Cardiac muscle cell (in vitro differentiated cells and primary cell): ENCODE results near the gene DLG1. TPM values are rescaled to one million over a fixed set of nuclear protein-coding genes. Genes with fewer than 3 reads are reported as not detected.

Source experiments
- DNase-seq, 2 donors: peaks; one replicate each; pipeline versions ENCODE4 v3.0.0 to v3.0.0-alpha.2; 2010 to 2017; ENCODE audit warnings: low read depth in 1 of 2, low spot score in 1 of 2
- H3K27ac ChIP-seq: fragments of 200-600 bp; sonication (generic); 2 replicates; pipeline ENCODE4 v1.5.1; 2016
- H3K27me3 ChIP-seq: fragments of 200-600 bp; sonication (generic); 2 replicates; pipeline ENCODE4 v1.6.0; 2016; ENCODE audit warnings: control low read depth
- H3K36me3 ChIP-seq: fragments of 200-600 bp; sonication (generic); 2 replicates; pipeline ENCODE4 v1.5.1; 2016; ENCODE audit warnings: control low read depth
- H3K4me1 ChIP-seq: fragments of 200-600 bp; sonication (generic); 2 replicates; pipeline ENCODE4 v1.8.1; 2017; ENCODE audit warnings: low read depth, mild to moderate bottlenecking, mixed run types
- H3K4me3 ChIP-seq: fragments of 200-600 bp; sonication (generic); 2 replicates; pipeline ENCODE4 v1.5.1; 2016; ENCODE audit warnings: mild to moderate bottlenecking
- H3K9me3 ChIP-seq: fragments of 200-600 bp; sonication (generic); 2 replicates; pipeline ENCODE4 v1.5.1; 2017; ENCODE audit warnings: low read depth, mild to moderate bottlenecking, control low read depth
- polyA plus RNA-seq: library from polyadenylated mRNA; unstranded; fragments of >200 nt; fragmentation: Nextera tagmentation; extraction: Ambion mirVana; gene quantifications from 2 replicates; pipeline ENCODE4 v1.2.1, GENCODE V29; 2016
- total RNA-seq: library from RNA; depleted of rRNA; stranded (reverse); fragments of >200 nt; gene quantifications from 2 replicates; pipeline ENCODE4 v1.2.3, GENCODE V29; 2016
- TF ChIP-seq, protein P1 (sequence below): IDR thresholded peaks from 2 replicates; pipeline ENCODE4 v1.5.1; 2012; ENCODE audit warnings: low read depth, mild to moderate bottlenecking, low read length

Gene DLG1
- total and polyA plus RNA-seq, 2 experiments from 2014 or later: 42.8 to 61.4 TPM

DNA sequence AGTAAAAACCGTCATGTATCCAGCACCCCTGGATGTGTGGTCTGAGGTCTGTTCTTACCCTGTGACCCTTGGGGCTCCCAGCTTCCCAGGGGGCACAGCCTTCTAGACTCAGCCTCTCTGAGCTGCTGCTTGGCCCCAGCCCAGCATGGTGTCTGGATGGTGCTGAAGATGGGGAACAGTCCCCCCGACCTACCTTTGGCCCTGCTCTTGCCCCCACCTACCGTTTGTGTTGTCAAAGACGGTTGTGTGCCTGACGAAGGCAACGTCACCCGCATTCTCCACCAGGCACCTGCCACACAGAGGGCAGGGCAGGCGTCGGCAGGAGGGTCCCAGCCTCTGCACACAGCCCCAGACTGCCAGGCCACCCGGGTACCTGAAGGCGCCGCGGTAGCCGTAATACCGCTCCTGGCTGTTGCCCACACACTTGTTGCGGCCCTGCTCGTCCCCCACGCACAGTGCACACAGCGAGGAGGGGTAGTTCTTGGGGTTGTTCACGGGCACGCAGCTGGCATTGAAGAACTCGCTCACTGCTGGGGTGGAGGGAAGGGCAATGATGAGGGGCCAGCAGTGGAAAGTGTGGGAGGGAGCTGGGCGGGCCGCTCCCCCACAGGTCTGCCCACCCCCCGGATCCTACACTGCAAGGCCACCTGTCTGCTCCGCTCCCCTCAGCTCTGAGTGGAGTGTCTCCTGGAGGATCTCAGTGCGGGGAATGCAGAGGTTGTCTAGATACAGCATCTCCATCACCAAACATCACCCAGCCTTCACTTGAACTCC, 289.8 kb downstream of the DLG1 start:
- no peak for DNase-seq
- Histone ChIP-seq H3K4me1 (peaks cover 7% of the 10 kb centered on the region), H3K4me3 (no peak overlapping the region), H3K27me3 (no peaks in the 10 kb centered on the region), H3K9me3 (no peaks in the 10 kb centered on the region), H3K36me3 (no peaks in the 10 kb centered on the region), H3K27ac (no peak overlapping the region)
- TF ChIP-seq, protein P1, sequence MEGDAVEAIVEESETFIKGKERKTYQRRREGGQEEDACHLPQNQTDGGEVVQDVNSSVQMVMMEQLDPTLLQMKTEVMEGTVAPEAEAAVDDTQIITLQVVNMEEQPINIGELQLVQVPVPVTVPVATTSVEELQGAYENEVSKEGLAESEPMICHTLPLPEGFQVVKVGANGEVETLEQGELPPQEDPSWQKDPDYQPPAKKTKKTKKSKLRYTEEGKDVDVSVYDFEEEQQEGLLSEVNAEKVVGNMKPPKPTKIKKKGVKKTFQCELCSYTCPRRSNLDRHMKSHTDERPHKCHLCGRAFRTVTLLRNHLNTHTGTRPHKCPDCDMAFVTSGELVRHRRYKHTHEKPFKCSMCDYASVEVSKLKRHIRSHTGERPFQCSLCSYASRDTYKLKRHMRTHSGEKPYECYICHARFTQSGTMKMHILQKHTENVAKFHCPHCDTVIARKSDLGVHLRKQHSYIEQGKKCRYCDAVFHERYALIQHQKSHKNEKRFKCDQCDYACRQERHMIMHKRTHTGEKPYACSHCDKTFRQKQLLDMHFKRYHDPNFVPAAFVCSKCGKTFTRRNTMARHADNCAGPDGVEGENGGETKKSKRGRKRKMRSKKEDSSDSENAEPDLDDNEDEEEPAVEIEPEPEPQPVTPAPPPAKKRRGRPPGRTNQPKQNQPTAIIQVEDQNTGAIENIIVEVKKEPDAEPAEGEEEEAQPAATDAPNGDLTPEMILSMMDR: no peak

- Histone ChIP-seq H3K36me3 (no peaks in the 10 kb centered on the region), H3K4me1 (peaks cover 7% of the 10 kb centered on the region), H3K27ac (no peak overlapping the region), H3K27me3 (no peaks in the 10 kb centered on the region), H3K4me3 (no peak overlapping the region), H3K9me3 (no peaks in the 10 kb centered on the region)
- DNase-seq: no peak
- TF ChIP-seq, protein P1: no peak
These were observed 290.5 kb downstream of the DLG1 start for GRCh38 chr3:197007953-197008352.

DNA sequence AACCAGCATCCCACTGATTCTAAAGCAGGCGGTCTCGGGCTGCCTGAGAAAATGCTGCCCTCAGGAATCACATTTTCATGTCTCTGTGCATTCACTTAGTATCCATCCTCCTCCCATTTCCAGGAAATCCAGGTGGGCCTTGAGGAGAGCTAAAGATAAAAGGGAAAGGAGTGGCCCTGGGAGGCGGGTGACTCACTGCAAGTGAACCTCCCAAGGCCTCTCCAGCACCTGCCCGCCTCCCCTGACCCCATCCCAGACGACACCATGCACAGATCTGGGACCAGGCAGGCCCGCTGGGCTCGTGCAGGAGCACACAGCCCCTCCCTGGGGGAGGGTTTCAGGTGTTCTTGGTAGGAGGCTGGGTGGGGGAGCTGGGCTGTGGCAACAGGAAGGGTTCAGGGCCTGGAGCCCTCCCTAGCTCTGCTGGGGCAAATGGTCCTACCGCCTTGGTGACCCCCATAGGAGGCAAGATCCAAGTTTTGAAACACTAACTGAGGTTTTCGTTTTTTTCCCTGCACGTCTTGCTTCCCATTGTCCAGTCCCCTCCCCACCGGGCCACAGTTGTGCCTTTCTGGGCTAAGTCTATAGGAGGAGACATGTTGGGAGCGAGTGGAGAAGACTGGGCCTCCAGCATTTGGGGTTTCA, 291.0 kb downstream of the DLG1 start:
- H3K9me3 ChIP-seq: no peaks in the 10 kb centered on the region
- no peak for DNase-seq
- TF ChIP-seq, protein P1: no peak
- no peaks in the 10 kb centered on the region for H3K27me3 ChIP-seq
- no peak overlapping the region for H3K4me3 ChIP-seq
- H3K36me3 ChIP-seq: no peaks in the 10 kb centered on the region
- H3K27ac ChIP-seq: no peak overlapping the region
- peaks cover 5% of the 10 kb centered on the region for H3K4me1 ChIP-seq

DNA sequence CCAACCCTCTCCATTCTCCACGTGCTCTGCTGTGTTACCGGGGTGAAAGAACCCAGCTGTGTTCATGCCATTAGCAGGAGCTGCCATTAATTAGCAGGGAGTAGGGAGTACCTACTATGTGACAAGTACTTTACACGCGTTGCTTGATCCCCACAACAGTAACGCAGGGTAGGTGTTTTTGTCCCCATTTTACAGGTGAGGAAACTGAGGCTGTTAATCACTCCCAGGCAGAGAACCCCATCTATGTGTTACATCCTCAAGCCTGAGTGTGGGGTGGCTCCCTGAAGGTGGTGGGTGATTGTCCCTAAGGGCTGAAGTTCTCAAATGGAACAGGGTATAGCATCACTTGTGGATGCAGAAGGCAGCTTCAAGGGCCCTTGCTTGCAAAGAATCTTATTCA, 291.6 kb downstream of the DLG1 start:
- H3K27ac ChIP-seq: no peak overlapping the region
- DNase-seq: no peak
- no peaks in the 10 kb centered on the region for H3K36me3 ChIP-seq
- TF ChIP-seq, protein P1: no peak
- no peak overlapping the region for H3K4me3 ChIP-seq
- no peaks in the 10 kb centered on the region for H3K9me3 ChIP-seq
- H3K27me3 ChIP-seq: no peaks in the 10 kb centered on the region
- peaks cover 5% of the 10 kb centered on the region for H3K4me1 ChIP-seq

DNA sequence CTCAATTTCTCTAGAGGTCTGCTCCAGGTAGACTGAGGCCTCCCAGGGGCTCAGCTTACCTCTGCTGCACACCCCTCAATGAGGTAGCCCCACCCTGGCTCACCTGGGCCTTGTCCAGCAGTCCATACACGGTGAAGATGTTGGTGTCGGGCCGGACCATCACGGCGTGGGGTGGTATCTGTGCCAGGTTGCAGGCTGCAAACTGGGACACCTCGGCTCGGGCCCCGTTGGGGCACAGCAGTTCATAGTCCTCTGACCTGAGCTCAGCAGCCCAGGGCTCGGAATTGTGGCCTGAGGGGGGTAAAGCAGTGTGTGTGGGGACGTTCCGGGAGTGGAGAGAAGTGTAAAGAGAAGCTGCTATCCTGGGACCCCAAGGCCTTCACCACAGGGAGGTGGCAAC, 292.0 kb downstream of the DLG1 start:
- Histone ChIP-seq H3K4me3 (no peak overlapping the region), H3K9me3 (no peaks in the 10 kb centered on the region), H3K4me1 (peaks cover 5% of the 10 kb centered on the region), H3K27ac (no peak overlapping the region), H3K27me3 (no peaks in the 10 kb centered on the region), H3K36me3 (no peaks in the 10 kb centered on the region)
- no peak for DNase-seq
- TF ChIP-seq, protein P1: no peak
